COLO668 (cell line): ENCODE measurements around the gene KHK.

Source experiments
- DNase-seq: peaks from one replicate; lab custom pipeline; 2025; ENCODE audit not compliant: unreplicated experiment; lab: John Stamatoyannopoulos, UW

Gene KHK

GRCh38 chr2:27080603-27080936, 6.0 kb upstream of the KHK start:
- DNase-seq, result no peak

- DNase-seq, result no peak
These were observed 4.4 kb upstream of the KHK start for GRCh38 chr2:27081984-27082772.

GRCh38 chr2:27082773-27083409, 3.7 kb upstream of the KHK start:
- no peak for DNase-seq

GRCh38 chr2:27083410-27084296, 2.9 kb upstream of the KHK start:
- no peak for DNase-seq

GRCh38 chr2:27084297-27085061, 2.1 kb upstream of the KHK start:
- no peak for DNase-seq

- DNase-seq, result no peak
These were observed 1.4 kb upstream of the KHK start for GRCh38 chr2:27085062-27085672.

- DNase-seq, result peak; percentile 44
These were observed 891 bp upstream of the KHK start for GRCh38 chr2:27085673-27086089.

- DNase-seq, result peak; percentile 97
These were observed 365 bp upstream of the KHK start for GRCh38 chr2:27086090-27086723.

GRCh38 chr2:27087823-27088410, 1.3 kb downstream of the KHK start:
- no peak for DNase-seq

GRCh38 chr2:27088634-27089033, 2.1 kb downstream of the KHK start:
- DNase-seq, result no peak

- no peak for DNase-seq
These were observed 2.8 kb downstream of the KHK start for GRCh38 chr2:27089111-27089954.

GRCh38 chr2:27091746-27092695, 5.4 kb downstream of the KHK start:
- DNase-seq, result no peak

- no peak for DNase-seq
These were observed 6.3 kb downstream of the KHK start for GRCh38 chr2:27092696-27093429.

- DNase-seq, result no peak
These were observed 7.1 kb downstream of the KHK start for GRCh38 chr2:27093430-27094352.

GRCh38 chr2:27094353-27094984, 7.9 kb downstream of the KHK start:
- no peak for DNase-seq

- no peak for DNase-seq
These were observed 8.8 kb downstream of the KHK start for GRCh38 chr2:27095427-27095744.
